B cell (primary cell): ENCODE results near the gene TSPAN18. TPM values are rescaled to one million over a fixed set of nuclear protein-coding genes. Genes with fewer than 3 reads are reported as not detected.

Source experiments
- ATAC-seq: fragments of 200-7000 bp; cut with Tn5 transposase; one replicate; pipeline ENCODE4 v1.10.0; 2021; ENCODE audit warnings: low read depth, mild to moderate bottlenecking, moderate number of reproducible peaks, moderate library complexity
- CTCF ChIA-PET: fragments of 350-600 bp; sonication (Branson Sonifier 250); formaldehyde crosslinking; loops from one replicate; lab custom pipeline; 2021; ENCODE audit warnings: antibody characterized with exemption, inconsistent platforms; lab: Charles Lee
- POLR2A ChIA-PET: fragments of 350-600 bp; sonication (Branson Sonifier 250); formaldehyde crosslinking; loops from one replicate; lab custom pipeline; 2021; ENCODE audit warnings: antibody characterized with exemption; lab: Charles Lee
- DNase-seq: peaks from one replicate; pipeline ENCODE4 v3.0.0; 2013
- H2AFZ ChIP-seq: 2 replicates; pipeline ENCODE4 v1.6.1; 2012; ENCODE audit warnings: mild to moderate bottlenecking, low read depth, low read length; ENCODE audit not compliant: insufficient read depth, poor library complexity, severe bottlenecking
- H3K27ac ChIP-seq, 2 donors: 1 replicate in 1 of 2; 2 replicates in 1 of 2; pipeline ENCODE4 v1.5.1; 2012 to 2013; ENCODE audit warnings: low read length in 2 of 2, mild to moderate bottlenecking in 2 of 2, moderate library complexity in 1 of 2
- H3K27me3 ChIP-seq, 4 experiments: fragments of 200-600 bp in 1 of 4; sonication (generic) in 1 of 4; replicated peaks in 1 of 4; 1 replicate in 2 of 4; 2 replicates in 2 of 4; pipeline versions ENCODE4 v1.6.1 to v1.7.0; 2013 to 2016; ENCODE audit warnings: low read length in 3 of 4, mild to moderate bottlenecking in 2 of 4, mixed read lengths in 1 of 4, moderate library complexity in 1 of 4; ENCODE audit not compliant: insufficient read depth in 4 of 4, control insufficient read depth in 3 of 4; ENCODE audit errors: control extremely low read depth in 1 of 4
- H3K36me3 ChIP-seq, 2 experiments: replicated peaks in 1 of 2; 1 replicate in 1 of 2; 2 replicates in 1 of 2; pipeline versions ENCODE4 v1.6.1 to v1.7.1; 2013; ENCODE audit warnings: low read length in 1 of 2; ENCODE audit not compliant: insufficient read depth in 2 of 2, control insufficient read depth in 1 of 2; ENCODE audit errors: control extremely low read depth in 1 of 2, extremely low read depth in 1 of 2
- H3K4me1 ChIP-seq, 2 donors: fragments of 200-600 bp in 1 of 2; sonication (generic) in 1 of 2; 1 replicate in 1 of 2; 2 replicates in 1 of 2; pipeline versions ENCODE4 v1.5.1 to v1.6.1; 2013 to 2017; ENCODE audit warnings: low read length in 2 of 2; ENCODE audit not compliant: control insufficient read depth in 2 of 2, insufficient read depth in 2 of 2
- H3K4me2 ChIP-seq: replicated peaks from 2 replicates; pipeline ENCODE3; 2012; ENCODE audit warnings: mild to moderate bottlenecking, low read depth, low read length; ENCODE audit not compliant: poor library complexity, severe bottlenecking
- H3K4me3 ChIP-seq, 5 experiments: fragments of 200-600 bp in 1 of 5; sonication (generic) in 1 of 5; 1 replicate in 3 of 5; 2 replicates in 2 of 5; pipeline versions ENCODE4 v1.5.1 to v1.7.0; 2011 to 2016; ENCODE audit warnings: low read length in 4 of 5, mild to moderate bottlenecking in 4 of 5, low read depth in 2 of 5, control low read depth in 1 of 5, moderate library complexity in 1 of 5; ENCODE audit not compliant: insufficient read depth in 1 of 5; ENCODE audit errors: control extremely low read depth in 1 of 5, extremely low read depth in 1 of 5
- H3K79me2 ChIP-seq: fragments of 200-600 bp; sonication (generic); one replicate; pipeline ENCODE4 v1.6.0; 2016; ENCODE audit warnings: low read length; ENCODE audit not compliant: control insufficient read depth, insufficient read depth
- H3K9ac ChIP-seq: fragments of 200-600 bp; sonication (generic); 2 replicates; pipeline ENCODE4 v1.6.1; 2017; ENCODE audit warnings: mild to moderate bottlenecking, low read length, moderate library complexity
- H3K9me3 ChIP-seq, 3 donors: one replicate each; pipeline versions ENCODE4 v1.6.1 to v1.7.1; 2013; ENCODE audit warnings: low read length in 2 of 3; ENCODE audit not compliant: control insufficient read depth in 2 of 3, insufficient read depth in 1 of 3; ENCODE audit errors: control extremely low read depth in 1 of 3
- H4K20me1 ChIP-seq: 2 replicates; pipeline ENCODE4 v1.6.0; 2012; ENCODE audit warnings: mild to moderate bottlenecking, low read length; ENCODE audit not compliant: insufficient read depth, control insufficient read depth, poor library complexity, severe bottlenecking
- H3K27ac Mint-ChIP-seq: one replicate; pipeline ENCODE4 v1.8.0; 2021; ENCODE audit warnings: mixed read lengths
- H3K27me3 Mint-ChIP-seq: one replicate; pipeline ENCODE4 v1.8.0; 2021; ENCODE audit warnings: mixed read lengths
- H3K4me1 Mint-ChIP-seq: one replicate; pipeline ENCODE4 v1.8.0; 2021; ENCODE audit warnings: mixed read lengths
- H3K4me3 Mint-ChIP-seq: one replicate; pipeline ENCODE4 v1.8.0; 2021; ENCODE audit warnings: mixed read lengths
- H3K9me3 Mint-ChIP-seq: one replicate; pipeline ENCODE4 v1.8.0; 2022; ENCODE audit warnings: mixed read lengths; ENCODE audit not compliant: insufficient read depth
- CTCF ChIP-seq: fragments of 200-600 bp; IDR thresholded peaks from one replicate; pipeline ENCODE4 v1.8.0; 2022; ENCODE audit warnings: antibody characterized with exemption, mild to moderate bottlenecking
- EZH2 ChIP-seq: IDR thresholded peaks from 2 replicates; pipeline ENCODE4 v1.6.1; 2012; ENCODE audit warnings: borderline replicate concordance, low read depth, mild to moderate bottlenecking, moderate library complexity, low read length; ENCODE audit not compliant: insufficient read depth, poor library complexity, severe bottlenecking
- WGBS: methylation state at CpG from one replicate; pipeline ENCODE4 v1.1.5; 2013; ENCODE audit warnings: missing lambda C conversion rate; ENCODE audit not compliant: insufficient coverage; 5-methylcytosine and 5-hydroxymethylcytosine counted together
- intact Hi-C: fragments of 100-400 bp; cut with micrococcal nuclease; formaldehyde crosslinking; loops from one replicate; pipeline ENCODE4 v1.10.0; 2022
- polyA plus RNA-seq: library from polyadenylated mRNA; depleted of rRNA; stranded (reverse); fragments of >200 nt; gene quantifications from 2 replicates; pipeline ENCODE4 v1.2.3, GENCODE V29; 2012
- total RNA-seq, 2 donors: library from RNA; stranded (reverse); fragments of 120-200 nt in 1 of 2; gene quantifications; 1 replicate in 1 of 2; 2 replicates in 1 of 2; pipeline versions ENCODE4 v1.2.3 to v1.2.4, GENCODE V29; 2013 to 2022

The TSPAN18 gene
- total and polyA plus RNA-seq, 2 donors (not counting 1 experiment from before 2014, with no cell fraction given) = 0.75 to 2.0 TPM

GRCh38 chr11:44823868-44824267, 97.1 kb downstream of the TSPAN18 start:
- 98% methylated on average over 8 of the region's 9 CpGs for WGBS
- no peak overlapping the region for H2AFZ ChIP-seq
- H3K27ac ChIP-seq = no peak overlapping the region
- no peaks in the 10 kb centered on the region for H3K79me2 ChIP-seq
- Mint-ChIP-seq H3K9me3 (no peaks in the 10 kb centered on the region), H3K4me1 (no peaks in the 10 kb centered on the region), H3K27me3 (no peaks in the 10 kb centered on the region), H3K4me3 (no peak overlapping the region), H3K27ac (no peak overlapping the region)
- ChIA-PET CTCF (no interaction called here), POLR2A (no interaction called here)
- H3K9me3 ChIP-seq = peaks cover 0 to 5% (median 0%) of the 10 kb centered on the region in 3 donors
- H3K36me3 ChIP-seq = no peaks in the 10 kb centered on the region
- intact Hi-C loops = no loop called here
- no peak overlapping the region for H3K4me2 ChIP-seq
- no peak for ATAC-seq
- H3K9ac ChIP-seq = no peak overlapping the region
- no peak overlapping the region for H3K4me3 ChIP-seq
- no peaks in the 10 kb centered on the region for H4K20me1 ChIP-seq
- H3K27me3 ChIP-seq = no peaks in the 10 kb centered on the region
- H3K4me1 ChIP-seq = no peaks in the 10 kb centered on the region
- no peak for DNase-seq
- no peak for TF ChIP-seq CTCF
- no peak for TF ChIP-seq EZH2

GRCh38 chr11:44824300-44824704, 97.5 kb downstream of the TSPAN18 start:
- DNase-seq = no peak
- WGBS = 89% methylated on average over 5 of the region's 5 CpGs
- Histone ChIP-seq H3K4me3 (no peak overlapping the region), H3K4me2 (no peak overlapping the region), H3K79me2 (no peaks in the 10 kb centered on the region), H3K27ac (no peak overlapping the region), H3K36me3 (no peaks in the 10 kb centered on the region), H4K20me1 (no peaks in the 10 kb centered on the region), H2AFZ (no peak overlapping the region), H3K9me3 (peaks cover 0 to 5% (median 0%) of the 10 kb centered on the region in 3 donors), H3K9ac (no peak overlapping the region), H3K27me3 (no peaks in the 10 kb centered on the region), H3K4me1 (no peaks in the 10 kb centered on the region)
- ChIA-PET POLR2A (no interaction called here), CTCF (no interaction called here)
- Mint-ChIP-seq H3K4me3 (no peak overlapping the region), H3K4me1 (no peaks in the 10 kb centered on the region), H3K27ac (no peak overlapping the region), H3K9me3 (no peaks in the 10 kb centered on the region), H3K27me3 (no peaks in the 10 kb centered on the region)
- intact Hi-C loops = no loop called here
- no peak for TF ChIP-seq CTCF
- TF ChIP-seq EZH2 = no peak
- no peak for ATAC-seq
